CD4-positive, alpha-beta T cell (primary cell): ENCODE measurements around the gene ABHD4. TPM values are rescaled to one million over a fixed set of nuclear protein-coding genes. Genes with fewer than 3 reads are reported as not detected.
"Not testable (repeated sequence)": the region's sequence is repeated elsewhere in the genome, so short reads cannot be mapped to it uniquely, and the experiment has no call there.

Source experiments
- ATAC-seq: fragments of 200-7000 bp; cut with Tn5 transposase; one replicate; pipeline ENCODE4 v1.10.0; 2022; ENCODE audit warnings: mild to moderate bottlenecking; ENCODE audit not compliant: poor library complexity
- CTCF ChIA-PET: fragments of 350-600 bp; sonication (Branson Sonifier 250); formaldehyde crosslinking; loops from one replicate; lab custom pipeline; 2021; ENCODE audit warnings: antibody characterized with exemption, inconsistent platforms; lab: Charles Lee
- POLR2A ChIA-PET: fragments of 350-600 bp; sonication (Branson Sonifier 250); formaldehyde crosslinking; loops from one replicate; lab custom pipeline; 2021; ENCODE audit warnings: antibody characterized with exemption, inconsistent platforms; lab: Charles Lee
- DNase-seq, 14 experiments: peaks; one replicate each; pipeline ENCODE4 v3.0.0-alpha.2; 2013 to 2020; ENCODE audit warnings: mixed read lengths in 2 of 14
- H3K27ac ChIP-seq, 2 donors: one replicate each; pipeline versions ENCODE4 v1.5.1 to v1.7.0; 2013; ENCODE audit warnings: low read length in 2 of 2, low read depth in 1 of 2, mild to moderate bottlenecking in 1 of 2
- H3K27me3 ChIP-seq, 2 experiments: 1 replicate in 1 of 2; 2 replicates in 1 of 2; pipeline versions ENCODE4 v1.6.1 to v1.7.0; 2013; ENCODE audit warnings: low read length in 2 of 2, control low read depth in 1 of 2, mild to moderate bottlenecking in 1 of 2, moderate library complexity in 1 of 2; ENCODE audit not compliant: insufficient read depth in 2 of 2, control insufficient read depth in 1 of 2
- H3K36me3 ChIP-seq: one replicate; pipeline ENCODE4 v1.6.1; 2013; ENCODE audit warnings: low read length, control low read depth; ENCODE audit not compliant: insufficient read depth
- H3K4me1 ChIP-seq: one replicate; pipeline ENCODE4 v1.6.1; 2013; ENCODE audit warnings: low read length, control low read depth; ENCODE audit not compliant: insufficient read depth
- H3K4me3 ChIP-seq: one replicate; pipeline ENCODE4 v1.5.1; 2013; ENCODE audit warnings: mild to moderate bottlenecking, low read length, moderate library complexity
- H3K9me3 ChIP-seq, 2 experiments: 1 replicate in 1 of 2; 2 replicates in 1 of 2; pipeline versions ENCODE4 v1.6.1 to v1.7.0; 2013; ENCODE audit warnings: low read length in 2 of 2, mild to moderate bottlenecking in 2 of 2, control low read depth in 1 of 2, moderate library complexity in 1 of 2; ENCODE audit not compliant: control insufficient read depth in 1 of 2, insufficient read depth in 1 of 2
- H3K27ac Mint-ChIP-seq: one replicate; pipeline ENCODE4 v1.8.0; 2020; ENCODE audit warnings: mixed read lengths
- H3K27me3 Mint-ChIP-seq: one replicate; pipeline ENCODE4 v1.8.0; 2021; ENCODE audit warnings: mixed read lengths
- H3K36me3 Mint-ChIP-seq: one replicate; pipeline ENCODE4 v1.8.0; 2021; ENCODE audit warnings: low read depth, mixed read lengths
- H3K4me1 Mint-ChIP-seq: one replicate; pipeline ENCODE4 v1.8.0; 2021; ENCODE audit warnings: low read depth, mixed read lengths
- H3K4me3 Mint-ChIP-seq: one replicate; pipeline ENCODE4 v1.8.0; 2020; ENCODE audit warnings: mild to moderate bottlenecking, mixed read lengths
- H3K9me3 Mint-ChIP-seq: one replicate; pipeline ENCODE4 v1.8.0; 2020; ENCODE audit warnings: mixed read lengths
- CTCF ChIP-seq: fragments of 200-600 bp; IDR thresholded peaks from one replicate; pipeline ENCODE4 v1.8.0; 2022; ENCODE audit warnings: antibody characterized with exemption, mild to moderate bottlenecking
- intact Hi-C, 2 experiments: fragments of 100-400 bp; cut with DNase I in 1 of 2; cut with micrococcal nuclease in 1 of 2; formaldehyde crosslinking; loops; one replicate each; pipeline versions ENCODE4 v1.15.1 to v1.9.0; 2023 to 2025; cut with DNase I, micrococcal nuclease
- total RNA-seq, 174 experiments: library from RNA in 2 of 174; stranded (reverse) in 2 of 174; gene quantifications; one replicate each; pipeline ENCODE4 v1.2.3 and lab custom pipeline; 2021 to 2026

The ABHD4 gene
- total RNA-seq, 2 experiments from 2014 or later: 7.1 to 8.9 TPM

DNA sequence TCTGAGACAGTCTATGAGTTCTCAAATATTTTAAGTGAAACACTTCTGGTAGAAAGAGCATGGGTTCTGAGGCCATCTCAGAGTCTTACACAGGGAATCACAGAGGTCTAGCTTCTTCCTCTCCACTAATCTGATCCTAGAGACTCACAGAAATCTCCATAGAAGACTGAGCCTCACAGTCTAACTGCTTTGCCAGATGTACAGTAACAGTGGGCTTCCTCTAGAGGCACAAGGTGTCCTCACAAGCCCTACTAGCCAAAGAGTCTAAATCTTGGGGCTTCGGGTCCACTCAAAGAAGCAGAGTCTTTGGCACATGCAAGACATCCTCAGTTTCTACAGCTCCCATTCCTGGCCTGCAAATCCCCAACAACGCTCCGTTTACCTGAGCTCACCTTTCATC is 32.0 kb downstream of the ABHD4 start:
- POLR2A ChIA-PET: interaction anchor here (0.8 kb wide), 1 partner anchor 42 kb away, joined by 3 read pairs; no protein-coding TSS in a partner anchor
- intact Hi-C loops: no loop called here
- Mint-ChIP-seq H3K36me3 (no peaks in the 10 kb centered on the region), H3K27ac (no peak overlapping the region), H3K27me3 (peaks cover 18% of the 10 kb centered on the region), H3K4me1 (no peaks in the 10 kb centered on the region), H3K4me3 (no peak overlapping the region), H3K9me3 (no peaks in the 10 kb centered on the region)
- ATAC-seq: no peak
- no peak for DNase-seq
- Histone ChIP-seq H3K27me3 (peaks cover 4% of the 10 kb centered on the region in 2 experiments), H3K27ac (no peak overlapping the region), H3K4me1 (no peaks in the 10 kb centered on the region), H3K9me3 (peaks cover 0 to 4% of the 10 kb centered on the region in 2 experiments), H3K4me3 (no peak overlapping the region), H3K36me3 (no peaks in the 10 kb centered on the region)
- CTCF ChIA-PET: interaction anchor here (0.6 kb wide), 1 partner anchor 58 kb away, joined by 4 read pairs; no protein-coding TSS in a partner anchor
- no peak for TF ChIP-seq CTCF

DNA sequence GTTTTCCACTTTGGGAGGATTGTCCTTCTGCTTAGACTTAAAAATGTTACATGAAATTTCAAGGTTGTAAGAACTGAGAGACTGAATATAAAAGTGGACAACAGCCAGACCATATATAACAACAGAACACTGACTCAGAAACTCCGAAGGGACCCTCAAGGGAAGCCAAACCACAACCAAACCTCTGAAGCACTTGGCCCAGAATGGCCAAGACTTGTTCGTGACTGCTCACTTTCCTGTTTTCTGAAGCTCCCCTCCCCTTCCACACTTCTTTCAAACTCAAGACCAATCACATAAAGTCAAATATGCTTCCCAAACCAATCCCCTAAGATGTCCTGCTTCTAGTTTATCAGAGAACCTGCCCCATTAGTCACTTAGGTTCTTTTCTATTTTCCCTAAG is 32.4 kb downstream of the ABHD4 start:
- Histone ChIP-seq H3K4me3 (no peak overlapping the region), H3K9me3 (peaks cover 0 to 4% of the 10 kb centered on the region in 2 experiments), H3K27me3 (peaks cover 4% of the 10 kb centered on the region in 2 experiments), H3K36me3 (no peaks in the 10 kb centered on the region), H3K27ac (no peak overlapping the region), H3K4me1 (no peaks in the 10 kb centered on the region)
- H3K36me3 Mint-ChIP-seq: no peaks in the 10 kb centered on the region
- ChIA-PET CTCF (no interaction called here), POLR2A (interaction anchor here (0.8 kb wide), 1 partner anchor 43 kb away, joined by 3 read pairs; no protein-coding TSS in a partner anchor)
- H3K9me3 Mint-ChIP-seq: no peaks in the 10 kb centered on the region
- ATAC-seq: no peak
- intact Hi-C loops: no loop called here
- H3K4me1 Mint-ChIP-seq: no peaks in the 10 kb centered on the region
- H3K4me3 Mint-ChIP-seq: no peak overlapping the region
- DNase-seq: no peak
- H3K27ac Mint-ChIP-seq: no peak overlapping the region
- peaks cover 18% of the 10 kb centered on the region for H3K27me3 Mint-ChIP-seq
- TF ChIP-seq CTCF: no peak

DNA sequence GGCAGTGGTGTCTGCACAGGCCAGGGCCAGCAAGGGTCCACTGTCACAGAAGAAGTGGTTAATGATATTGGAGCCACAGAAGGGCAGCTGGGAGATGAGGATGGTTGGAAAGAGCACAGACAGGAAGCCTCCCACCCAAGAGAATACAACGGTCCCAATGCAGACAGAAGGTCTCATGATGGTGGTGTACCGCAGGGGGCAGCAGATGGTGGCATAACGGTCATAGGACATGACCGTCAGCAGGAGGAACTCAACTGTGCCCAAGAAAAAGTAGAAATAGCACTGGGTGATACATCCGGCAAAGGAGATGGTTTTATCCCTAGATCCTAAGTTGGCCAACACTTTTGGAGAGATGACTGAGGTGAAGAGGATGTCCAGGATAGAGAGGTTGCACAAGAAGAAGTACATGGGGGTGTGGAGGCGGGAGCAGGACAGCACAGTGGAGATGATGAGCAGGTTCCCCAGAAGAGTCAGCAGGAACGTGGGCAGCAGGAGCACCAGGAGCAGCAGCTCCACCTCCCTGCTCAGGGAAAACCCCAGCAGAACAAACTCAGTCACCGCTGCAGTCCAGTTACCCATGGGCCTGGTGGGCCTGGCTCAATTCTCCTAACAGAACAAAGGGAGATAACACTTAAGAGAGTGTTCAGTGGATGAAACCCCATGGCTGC is 36.3 kb downstream of the ABHD4 start:
- TF ChIP-seq CTCF: no peak
- POLR2A ChIA-PET: no interaction called here
- Mint-ChIP-seq H3K9me3 (no peaks in the 10 kb centered on the region), H3K27me3 (peaks cover 14% of the 10 kb centered on the region), H3K36me3 (no peaks in the 10 kb centered on the region), H3K27ac (no peak overlapping the region), H3K4me1 (no peaks in the 10 kb centered on the region), H3K4me3 (no peak overlapping the region)
- Histone ChIP-seq H3K4me1 (no peaks in the 10 kb centered on the region), H3K36me3 (no peaks in the 10 kb centered on the region), H3K27me3 (peaks cover 0 to 4% of the 10 kb centered on the region in 2 experiments), H3K27ac (no peak overlapping the region), H3K4me3 (no peak overlapping the region), H3K9me3 (peaks cover 0 to 11% of the 10 kb centered on the region in 2 experiments)
- CTCF ChIA-PET: no interaction called here
- intact Hi-C loops: no loop called here
- ATAC-seq: no peak
- no peak for DNase-seq

DNA sequence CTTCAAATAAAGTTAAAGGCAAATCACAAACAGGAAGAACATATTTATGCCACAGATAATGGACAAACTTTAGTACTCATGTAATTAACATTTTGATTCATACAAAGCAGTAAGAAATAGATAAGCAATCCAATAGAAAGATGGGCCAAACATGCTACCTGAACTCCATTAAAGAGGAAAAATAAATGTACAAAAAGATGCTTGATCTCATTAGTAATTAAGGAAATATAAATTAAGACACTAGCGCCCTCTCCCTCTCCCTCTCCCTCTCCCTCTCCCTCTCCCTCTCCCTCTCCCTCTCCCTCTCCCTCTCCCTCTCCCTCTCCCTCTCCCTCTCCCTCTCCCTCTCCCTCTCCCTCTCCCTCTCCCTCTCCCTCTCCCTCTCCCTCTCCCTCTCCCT is 37.9 kb downstream of the ABHD4 start:
- intact Hi-C loops, POLR2A ChIA-PET, H3K36me3 Mint-ChIP-seq: not testable (repeated sequence)

More for the DNA sequence above, 37.9 kb downstream of the ABHD4 start:
- not testable (repeated sequence) for H3K27me3 Mint-ChIP-seq, H3K4me1 Mint-ChIP-seq, H3K27ac Mint-ChIP-seq, DNase-seq, H3K27me3 ChIP-seq, H3K4me3 ChIP-seq, H3K4me1 ChIP-seq, H3K9me3 Mint-ChIP-seq, H3K36me3 ChIP-seq, H3K4me3 Mint-ChIP-seq, H3K27ac ChIP-seq, ATAC-seq
- H3K9me3 ChIP-seq: peaks cover 0 to 10% of the 10 kb centered on the region in 2 experiments
- CTCF ChIA-PET: interaction anchor here (0.6 kb wide), 1 partner anchor 217 kb away, joined by 3 read pairs; no protein-coding TSS in a partner anchor
